CD8-positive, alpha-beta memory T cell (primary cell): ENCODE data around the gene PRKCSH. TPM values are rescaled to one million over a fixed set of nuclear protein-coding genes. Genes with fewer than 3 reads are reported as not detected.

ENCODE experiments used
- CTCF ChIA-PET: fragments of 350-600 bp; sonication (Branson Sonifier 250); formaldehyde crosslinking; loops from one replicate; lab custom pipeline; 2021; ENCODE audit warnings: antibody characterized with exemption; lab: Charles Lee
- POLR2A ChIA-PET: fragments of 350-600 bp; sonication (Branson Sonifier 250); formaldehyde crosslinking; loops from one replicate; lab custom pipeline; 2021; ENCODE audit warnings: antibody characterized with exemption; lab: Charles Lee
- DNase-seq, 5 donors: peaks; one replicate each; pipeline versions ENCODE4 v3.0.0 to v3.0.0-alpha.2; 2020 to 2022; ENCODE audit warnings: mixed read lengths in 1 of 5
- H3K27ac ChIP-seq: one replicate; pipeline ENCODE4 v1.7.0; 2013; ENCODE audit warnings: low read depth, mild to moderate bottlenecking, low read length, moderate library complexity
- H3K27me3 ChIP-seq: 2 replicates; pipeline ENCODE4 v1.7.0; 2013; ENCODE audit warnings: low read length, mild to moderate bottlenecking; ENCODE audit not compliant: insufficient read depth, poor library complexity, severe bottlenecking
- H3K36me3 ChIP-seq: 2 replicates; pipeline ENCODE4 v1.7.0; 2013; ENCODE audit warnings: mild to moderate bottlenecking, low read length, moderate library complexity; ENCODE audit not compliant: insufficient read depth
- H3K4me1 ChIP-seq: 2 replicates; pipeline ENCODE4 v1.7.0; 2013; ENCODE audit warnings: mild to moderate bottlenecking, low read length, moderate library complexity; ENCODE audit not compliant: insufficient read depth
- H3K4me3 ChIP-seq: 2 replicates; pipeline ENCODE4 v1.7.0; 2013; ENCODE audit warnings: mild to moderate bottlenecking, low read length
- H3K9me3 ChIP-seq: 2 replicates; pipeline ENCODE4 v1.7.0; 2013; ENCODE audit warnings: mild to moderate bottlenecking, low read length
- H3K27ac Mint-ChIP-seq, 8 donors: one replicate each; pipeline ENCODE4 v1.8.0; 2020 to 2021; ENCODE audit warnings: mixed read lengths in 8 of 8, mild to moderate bottlenecking in 6 of 8, inconsistent platforms in 3 of 8, moderate library complexity in 3 of 8
- H3K27me3 Mint-ChIP-seq, 2 donors: one replicate each; pipeline ENCODE4 v1.8.0; 2020 to 2021; ENCODE audit warnings: mixed read lengths in 2 of 2, mild to moderate bottlenecking in 1 of 2, moderate library complexity in 1 of 2
- H3K36me3 Mint-ChIP-seq, 3 donors: one replicate each; pipeline ENCODE4 v1.8.0; 2020 to 2021; ENCODE audit warnings: mixed read lengths in 3 of 3, inconsistent platforms in 1 of 3, mild to moderate bottlenecking in 1 of 3
- H3K4me1 Mint-ChIP-seq, 3 donors: one replicate each; pipeline ENCODE4 v1.8.0; 2020 to 2021; ENCODE audit warnings: mixed read lengths in 3 of 3, inconsistent platforms in 1 of 3, mild to moderate bottlenecking in 1 of 3
- H3K4me3 Mint-ChIP-seq, 7 donors: one replicate each; pipeline ENCODE4 v1.8.0; 2020 to 2021; ENCODE audit warnings: mixed read lengths in 7 of 7, mild to moderate bottlenecking in 6 of 7, moderate library complexity in 4 of 7, inconsistent platforms in 2 of 7
- H3K9me3 Mint-ChIP-seq, 5 donors: one replicate each; pipeline ENCODE4 v1.8.0; 2020 to 2022; ENCODE audit warnings: mixed read lengths in 5 of 5, mild to moderate bottlenecking in 3 of 5, moderate library complexity in 2 of 5, inconsistent platforms in 1 of 5
- polyA plus RNA-seq: library from polyadenylated mRNA; unstranded; fragments of 300-500 nt; fragmentation: Illumina TruSeq; gene quantifications from one replicate; pipeline ENCODE4 v1.2.3, GENCODE V29; 2021
- total RNA-seq, 2 experiments: library from RNA; stranded (reverse); gene quantifications; one replicate each; pipeline ENCODE4 v1.2.3, GENCODE V29; 2021

PRKCSH gene
- total and polyA plus RNA-seq, 3 experiments from 2014 or later = 60.7 to 272 (median 262) TPM

DNA sequence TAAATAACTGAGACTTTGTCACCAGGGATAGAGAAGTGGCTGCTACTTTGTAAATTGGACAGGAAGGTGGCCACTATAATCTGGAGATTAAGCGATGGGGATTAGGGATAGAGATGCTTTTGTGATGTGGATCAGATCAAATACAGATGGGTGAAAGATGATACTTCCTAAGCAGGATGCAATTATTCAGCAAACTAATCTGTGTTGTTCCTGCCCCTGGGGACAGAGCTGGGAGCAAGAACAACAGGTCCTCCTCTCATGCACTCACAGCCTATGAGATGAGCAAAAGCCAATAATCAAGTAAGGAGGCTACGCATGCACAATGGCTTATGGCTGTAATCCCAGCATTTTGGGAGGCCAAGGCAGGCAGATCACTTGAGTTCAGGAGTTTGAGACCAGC is 20.9 kb upstream of the PRKCSH start:
- Histone ChIP-seq H3K27me3 (no peaks in the 10 kb centered on the region), H3K9me3 (no peaks in the 10 kb centered on the region), H3K4me1 (no peaks in the 10 kb centered on the region), H3K36me3 (no peaks in the 10 kb centered on the region), H3K4me3 (no peak overlapping the region), H3K27ac (no peak overlapping the region)
- no peak overlapping the region for H3K27ac Mint-ChIP-seq
- POLR2A ChIA-PET = no interaction called here
- CTCF ChIA-PET = no interaction called here
- no peaks in the 10 kb centered on the region for H3K9me3 Mint-ChIP-seq
- no peaks in the 10 kb centered on the region for H3K36me3 Mint-ChIP-seq
- peaks cover 4 to 12% (median 4%) of the 10 kb centered on the region in 3 donors for H3K4me1 Mint-ChIP-seq
- no peak for DNase-seq
- H3K4me3 Mint-ChIP-seq = no peak overlapping the region
- H3K27me3 Mint-ChIP-seq = peaks cover 13 to 37% of the 10 kb centered on the region in 2 donors

DNA sequence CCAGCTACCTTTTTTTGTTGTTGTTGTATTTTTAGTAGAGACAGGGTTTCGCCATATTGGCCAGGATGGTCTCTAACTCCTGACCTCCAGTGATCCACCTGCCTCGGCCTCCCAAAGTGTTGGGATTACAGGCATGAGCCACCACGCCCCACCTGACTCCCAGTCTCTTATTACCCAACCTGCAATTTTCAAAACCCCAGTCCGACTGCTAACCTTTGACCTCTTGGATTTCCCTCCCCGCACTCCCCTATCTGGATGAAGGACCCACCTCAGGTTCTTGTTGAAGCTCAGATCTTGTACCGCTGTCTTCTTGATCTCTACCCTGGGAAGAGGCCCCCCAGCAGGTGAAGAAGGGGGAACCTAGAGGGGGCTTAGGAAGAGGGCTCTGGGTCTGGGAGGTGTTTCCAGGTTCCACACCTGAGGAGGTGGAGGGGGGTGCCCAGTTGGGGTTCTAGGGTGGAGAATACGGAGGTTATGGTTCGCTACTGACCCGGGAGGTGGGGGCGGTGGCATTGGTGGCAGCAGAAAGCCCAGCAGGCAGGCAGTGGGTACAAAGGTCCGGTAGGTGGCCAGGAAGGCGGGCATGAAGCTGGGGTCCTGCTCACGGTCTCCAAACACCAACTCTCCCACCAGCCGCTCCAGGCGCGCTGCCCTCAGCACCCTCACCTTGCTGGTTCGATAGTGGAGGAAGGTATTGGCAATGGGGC is 18.9 kb upstream of the PRKCSH start:
- POLR2A ChIA-PET = no interaction called here
- Histone ChIP-seq H3K9me3 (no peaks in the 10 kb centered on the region), H3K4me1 (peaks cover 14% of the 10 kb centered on the region), H3K4me3 (no peak overlapping the region), H3K36me3 (no peaks in the 10 kb centered on the region), H3K27me3 (peaks cover 18% of the 10 kb centered on the region), H3K27ac (no peak overlapping the region)
- Mint-ChIP-seq H3K27ac (peak overlapping the region in 1 of 8 donors; percentile 58), H3K36me3 (no peaks in the 10 kb centered on the region), H3K9me3 (no peaks in the 10 kb centered on the region), H3K4me1 (peaks cover 16 to 27% (median 17%) of the 10 kb centered on the region in 3 donors), H3K27me3 (peaks cover 25 to 44% of the 10 kb centered on the region in 2 donors), H3K4me3 (no peak overlapping the region)
- DNase-seq = no peak
- CTCF ChIA-PET = no interaction called here

DNA sequence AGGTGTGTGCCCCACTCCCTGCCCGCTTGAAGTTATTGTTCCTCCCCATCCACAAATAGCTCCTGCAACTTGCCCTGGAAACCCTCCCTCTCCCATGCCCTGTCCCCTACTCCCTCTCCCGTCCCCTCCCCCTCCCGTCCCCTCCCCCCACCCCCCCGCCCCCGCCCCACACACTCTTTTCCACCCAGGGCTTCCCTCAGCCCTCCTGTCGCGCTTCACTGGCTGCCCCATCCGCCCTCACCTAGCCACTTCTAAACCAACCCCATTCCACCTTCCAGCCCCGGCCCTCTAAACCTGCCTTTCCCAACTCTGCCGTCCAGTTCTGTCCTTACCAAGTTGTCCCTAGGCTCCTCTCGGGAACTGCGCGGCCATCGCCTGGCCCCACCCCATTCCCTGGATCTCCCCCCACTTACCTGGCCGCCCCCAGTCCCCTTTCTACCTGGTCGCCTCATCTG is 17.3 kb upstream of the PRKCSH start:
- H3K9me3 Mint-ChIP-seq = no peaks in the 10 kb centered on the region
- CTCF ChIA-PET = interaction anchor here (1.0 kb wide), 1 partner anchor 11 kb away, joined by 3 read pairs; no protein-coding TSS in a partner anchor

DNA sequence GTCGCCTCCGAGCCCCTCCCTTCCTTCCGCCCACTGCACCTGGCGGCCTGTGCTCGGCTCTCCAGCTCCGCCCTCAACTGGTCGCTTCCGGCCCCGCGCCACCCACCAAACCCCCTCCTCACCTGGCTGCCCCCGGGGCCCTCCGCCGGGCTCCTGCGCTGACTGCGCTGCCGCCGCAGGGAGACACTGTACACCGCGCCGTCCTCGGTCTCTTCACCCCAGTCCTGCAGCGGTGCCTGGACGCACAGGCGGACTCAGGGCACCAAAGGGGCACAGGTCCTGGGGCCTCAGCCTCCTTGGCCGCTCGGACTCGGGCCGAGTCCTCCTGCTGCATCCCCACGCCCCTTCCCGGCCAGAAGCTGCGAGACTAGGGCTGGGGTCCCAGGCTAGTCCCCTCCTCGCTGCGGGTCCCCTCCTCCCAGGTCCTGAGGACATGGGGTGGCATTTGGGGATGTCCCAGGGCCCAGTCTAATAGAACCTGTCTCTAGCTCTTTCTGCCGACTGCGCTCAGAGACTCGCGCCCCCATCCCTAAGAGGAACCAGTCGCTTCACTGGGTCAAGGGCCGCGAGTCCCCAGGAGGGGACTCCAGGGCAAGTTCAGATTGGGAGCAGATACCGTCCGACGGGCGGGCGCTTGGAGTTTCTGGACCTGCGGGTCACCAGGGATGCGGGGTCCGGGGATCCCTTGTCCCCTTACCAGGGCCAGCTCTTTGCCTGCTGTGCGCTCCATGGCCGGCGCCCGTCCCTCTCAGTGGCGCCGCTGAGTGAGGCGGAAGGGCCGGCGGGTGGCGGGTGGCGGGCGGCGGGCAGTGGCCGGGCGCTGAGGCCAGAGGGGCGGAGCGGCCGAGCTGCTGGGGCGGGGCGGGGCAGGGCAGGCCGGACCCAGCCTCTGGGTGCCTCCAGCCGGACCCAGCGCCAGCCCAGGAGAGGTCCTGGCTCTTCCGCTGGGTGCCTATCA is 16.6 kb upstream of the PRKCSH start, which contains the start of gene RGL3:
Gene RGL3, minus strand, starts transcription at position 766 of the 958 bp plus-strand sequence. Its CDS starts 36 bp downstream, at position 730.
- no peak for DNase-seq
- Histone ChIP-seq H3K27me3 (peaks cover 36% of the 10 kb centered on the region), H3K4me1 (peaks cover 37% of the 10 kb centered on the region), H3K4me3 (no peak within 1 kb of the TSS), H3K27ac (no peak within 1 kb of the TSS), H3K9me3 (no peaks in the 10 kb centered on the region), H3K36me3 (no peaks in the 10 kb centered on the region)
- Mint-ChIP-seq H3K27me3 (peaks cover 42 to 60% of the 10 kb centered on the region in 2 donors), H3K27ac (peak within 1 kb of the TSS in 2 of 8 donors; percentile 43 to 82), H3K4me3 (peak within 1 kb of the TSS in 4 of 7 donors; percentile 19 to 74 (median 58)), H3K4me1 (peaks cover 32 to 50% (median 37%) of the 10 kb centered on the region in 3 donors), H3K36me3 (no peaks in the 10 kb centered on the region), H3K9me3 (no peaks in the 10 kb centered on the region)
- CTCF ChIA-PET = interaction anchor here (1.0 to 1.2 kb wide), 2 partner anchors 12 to 63 kb away, joined by 3 read pairs; no protein-coding TSS in a partner anchor
- POLR2A ChIA-PET = interaction anchor here (0.5 to 0.8 kb wide), 2 partner anchors 44 to 78 kb away, joined by 6 read pairs; no protein-coding TSS in a partner anchor

More for the DNA sequence above, 17.3 kb upstream of the PRKCSH start:
- no peaks in the 10 kb centered on the region for H3K36me3 Mint-ChIP-seq
- peaks cover 32% of the 10 kb centered on the region for H3K27me3 ChIP-seq
- peaks cover 35 to 53% of the 10 kb centered on the region in 2 donors for H3K27me3 Mint-ChIP-seq
- no peak overlapping the region for H3K4me3 ChIP-seq
- no peaks in the 10 kb centered on the region for H3K36me3 ChIP-seq
- peaks cover 30% of the 10 kb centered on the region for H3K4me1 ChIP-seq
- peaks cover 27 to 43% (median 30%) of the 10 kb centered on the region in 3 donors for H3K4me1 Mint-ChIP-seq
- H3K27ac Mint-ChIP-seq = no peak overlapping the region
- H3K9me3 ChIP-seq = no peaks in the 10 kb centered on the region
- POLR2A ChIA-PET = interaction anchor here (0.5 kb wide), 1 partner anchor 77 kb away, joined by 6 read pairs; no protein-coding TSS in a partner anchor
- H3K27ac ChIP-seq = no peak overlapping the region
- DNase-seq = no peak
- H3K4me3 Mint-ChIP-seq = peak overlapping the region in 1 of 7 donors; percentile 54

DNA sequence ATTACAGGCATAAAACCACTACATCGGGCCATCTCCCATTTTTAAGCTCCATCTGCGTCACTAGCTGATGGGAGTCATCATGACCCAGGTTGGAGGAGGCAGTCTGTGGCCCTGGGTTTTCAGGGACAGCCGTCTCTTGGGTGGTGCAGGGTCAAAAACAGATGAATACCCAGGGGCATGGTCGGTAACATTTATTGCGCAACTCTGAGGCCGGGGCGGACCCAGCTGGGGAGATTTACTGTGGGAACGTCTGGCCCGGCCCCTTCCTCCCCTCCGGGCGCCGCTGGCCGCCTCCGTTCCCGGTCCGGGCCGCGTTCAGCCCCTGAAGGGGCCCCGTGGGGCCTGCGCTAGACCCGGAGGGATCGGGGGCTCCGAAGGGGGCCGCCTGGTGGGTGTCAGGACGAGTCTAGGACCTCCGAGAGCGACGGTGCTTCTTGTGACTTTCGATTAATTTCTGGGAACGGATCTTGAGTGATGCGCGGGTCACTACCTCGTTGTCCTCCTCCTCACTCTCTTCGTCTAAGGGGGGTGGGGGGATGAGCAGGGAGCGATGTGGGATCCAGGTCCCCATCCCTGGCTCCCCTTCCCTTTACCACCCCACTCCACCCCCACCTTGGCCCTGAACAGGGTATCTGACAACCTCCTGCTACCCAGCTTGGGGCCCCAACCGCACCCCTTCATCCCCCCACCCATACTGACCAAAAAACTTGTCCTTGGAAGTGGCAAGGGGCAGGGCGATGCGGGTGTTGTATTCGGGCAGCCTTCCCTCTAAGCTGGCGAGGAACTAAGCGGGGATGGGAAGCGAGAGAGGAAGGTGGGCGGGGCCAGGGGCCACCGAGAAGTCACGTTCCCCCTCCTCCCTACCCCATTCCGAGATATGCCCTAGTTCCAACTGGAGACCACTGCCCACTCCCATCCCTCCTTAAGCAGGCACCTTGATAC is 14.7 kb upstream of the PRKCSH start:
- peak overlapping the region; percentile 43 to 88 (median 79) for H3K4me3 Mint-ChIP-seq
- Histone ChIP-seq H3K27me3 (peaks cover 36% of the 10 kb centered on the region), H3K4me3 (no peak overlapping the region), H3K36me3 (no peaks in the 10 kb centered on the region), H3K4me1 (peaks cover 37% of the 10 kb centered on the region), H3K27ac (no peak overlapping the region), H3K9me3 (no peaks in the 10 kb centered on the region)
- ChIA-PET CTCF (interaction anchor here (0.7 to 2.0 kb wide), 4 partner anchors 15 to 47 kb away, joined by 3 to 10 read pairs (median 4); partner anchors contain the start of genes ODAD3, PRKCSH and SWSAP1), POLR2A (interaction anchor here (0.6 to 0.8 kb wide), 3 partner anchors 15 to 1637 kb away, joined by 3 to 4 read pairs (median 3); partner anchors contain the start of gene PRKCSH)
- DNase-seq = no peak
- H3K27me3 Mint-ChIP-seq = peaks cover 46 to 63% of the 10 kb centered on the region in 2 donors
- peaks cover 32 to 51% (median 37%) of the 10 kb centered on the region in 3 donors for H3K4me1 Mint-ChIP-seq
- H3K36me3 Mint-ChIP-seq = no peaks in the 10 kb centered on the region
- H3K27ac Mint-ChIP-seq = peak overlapping the region in 3 of 8 donors; percentile 9 to 67 (median 50)
- no peaks in the 10 kb centered on the region for H3K9me3 Mint-ChIP-seq

DNA sequence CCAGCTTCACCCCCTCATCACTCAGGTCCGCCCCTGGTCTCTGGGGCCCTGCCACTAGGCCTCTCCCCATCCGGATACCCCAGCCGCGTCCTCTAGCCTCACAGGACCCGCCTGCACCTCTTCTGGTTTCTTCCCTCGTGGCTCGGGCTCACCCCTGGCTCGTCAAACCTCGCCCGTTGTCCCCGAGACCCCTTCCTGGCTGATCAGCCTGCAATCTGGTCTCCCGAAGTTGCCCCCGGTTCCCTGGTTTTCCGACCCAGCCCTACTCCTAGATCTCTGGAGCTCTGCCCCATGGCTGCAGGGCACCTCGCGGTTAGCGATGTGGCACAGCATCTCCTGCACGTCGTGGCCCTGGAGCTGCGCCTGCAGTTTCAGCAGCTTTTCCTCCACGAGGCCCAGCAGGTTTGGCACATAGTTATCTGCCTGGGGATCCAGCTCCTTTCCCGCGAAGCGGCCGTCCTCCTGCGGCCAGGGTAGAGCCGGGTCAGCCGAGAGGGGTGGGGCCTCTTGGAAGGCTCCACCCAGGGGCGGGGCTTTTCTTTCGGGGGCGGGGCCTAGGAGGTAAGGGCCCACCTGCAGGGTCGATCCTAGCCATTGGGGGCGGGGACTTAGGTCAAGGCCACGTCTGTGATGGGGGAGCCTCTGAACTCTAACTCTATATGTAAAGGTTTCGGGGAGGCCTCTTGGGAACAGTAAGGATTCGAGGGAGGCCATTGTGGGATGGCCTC is 13.9 kb upstream of the PRKCSH start:
- Histone ChIP-seq H3K4me3 (peak overlapping the region; percentile 43), H3K27me3 (peaks cover 36% of the 10 kb centered on the region), H3K36me3 (no peaks in the 10 kb centered on the region), H3K4me1 (peaks cover 37% of the 10 kb centered on the region), H3K9me3 (no peaks in the 10 kb centered on the region), H3K27ac (no peak overlapping the region)
- POLR2A ChIA-PET = interaction anchor here (0.7 kb wide), 1 partner anchor 39 kb away, joined by 3 read pairs; no protein-coding TSS in a partner anchor
- Mint-ChIP-seq H3K4me1 (peaks cover 32 to 51% (median 37%) of the 10 kb centered on the region in 3 donors), H3K9me3 (no peaks in the 10 kb centered on the region), H3K36me3 (no peaks in the 10 kb centered on the region), H3K4me3 (peak overlapping the region; percentile 60 to 88 (median 79)), H3K27ac (peak overlapping the region in 5 of 8 donors; percentile 12 to 68 (median 47)), H3K27me3 (peaks cover 46 to 60% of the 10 kb centered on the region in 2 donors)
- peak in 4 of 5 donors; percentile 26 to 62 (median 36) for DNase-seq
- CTCF ChIA-PET = interaction anchor here (0.7 to 2.0 kb wide), 4 partner anchors 14 to 47 kb away, joined by 3 to 10 read pairs (median 4); partner anchors contain the start of genes ODAD3, PRKCSH and SWSAP1
